Measurements from ENCODE around the gene BTNL9. TPM values are rescaled to one million over a fixed set of nuclear protein-coding genes. Genes with fewer than 3 reads are reported as not detected.

BTNL9 gene
- total RNA-seq, 1 experiment from 2014 or later: 0.96 TPM

GRCh38 chr5:181053488-181054121 lies 13.5 kb downstream of the BTNL9 start:
- Histone ChIP-seq H3K18ac (ENCODE audit: insufficient read length, low read depth, low read length) (no peak overlapping the region), H2AK5ac (ENCODE audit: insufficient read length, low read length) (no peak overlapping the region), H4K5ac (ENCODE audit: insufficient read length, low read depth, low read length) (no peak overlapping the region), H3K4ac (ENCODE audit: low read depth, low read length) (no peak overlapping the region), H2AFZ (ENCODE audit: low read length) (no peak overlapping the region), H2BK20ac (ENCODE audit: low read depth, low read length, poor library complexity, severe bottlenecking) (no peak overlapping the region), H3K9me3 (ENCODE audit: control insufficient read depth, low read depth, low read length) (no peaks in the 10 kb centered on the region), H3K27me3 (ENCODE audit: insufficient read depth, low read length) (peaks cover 53% of the 10 kb centered on the region), H4K20me1 (ENCODE audit: control insufficient read depth, insufficient read depth, insufficient read length) (no peaks in the 10 kb centered on the region), H3K4me2 (ENCODE audit: insufficient read depth, insufficient read length, low read length) (peak overlapping the region; percentile 91), H3K23ac (ENCODE audit: insufficient read length, low read depth, low read length) (no peak overlapping the region), H3K23me2 (ENCODE audit: insufficient read length, low read depth, low read length, poor library complexity, severe bottlenecking) (peaks cover 14% of the 10 kb centered on the region), H4K8ac (replicated peaks; ENCODE audit: insufficient read length, low read depth, low read length) (no peak overlapping the region), H3T11ph (ENCODE audit: low read length) (no peak overlapping the region), H4K91ac (ENCODE audit: insufficient read length, low read depth, low read length) (no peak overlapping the region), H3K56ac (ENCODE audit: insufficient read length, low read depth, low read length) (no peak overlapping the region), H3K27ac (ENCODE audit: insufficient read length, low read depth, low read length) (no peak overlapping the region), H3K9ac (ENCODE audit: extremely low read depth, insufficient read length, low read length) (no peak overlapping the region), H3K14ac (ENCODE audit: insufficient read depth, low read length) (no peak overlapping the region), H3K79me1 (ENCODE audit: insufficient read depth, low read depth, low read length, poor library complexity, severe bottlenecking) (no peaks in the 10 kb centered on the region), H2BK120ac (ENCODE audit: low read depth, low read length, poor library complexity, severe bottlenecking) (no peak overlapping the region), H3K79me2 (ENCODE audit: insufficient read depth, low read length) (no peaks in the 10 kb centered on the region), H3K4me1 (ENCODE audit: insufficient read depth, low read length) (no peaks in the 10 kb centered on the region), H2BK15ac (ENCODE audit: low read depth, low read length) (no peak overlapping the region), H2BK12ac (ENCODE audit: insufficient read length, low read depth, low read length) (no peak overlapping the region), H2BK5ac (ENCODE audit: insufficient read length, low read length) (no peak overlapping the region)
- peak; percentile 53 for DNase-seq
- Mint-ChIP-seq H3K4me3 (peak overlapping the region; percentile 73 to 91), H3K9me3 (peaks cover 5 to 8% of the 10 kb centered on the region in 2 experiments; a peak in 4 of 5 replicates), H3K4me1 (peaks cover 21 to 24% of the 10 kb centered on the region in 2 experiments), H3K27ac (no peak overlapping the region), H3K36me3 (ENCODE audit: insufficient read depth in 1 of 3, low read depth in 3 of 3) (peaks cover 0 to 1% (median 0%) of the 10 kb centered on the region in 3 experiments; a peak in 1 of 7 replicates), H3K27me3 (ENCODE audit: low read depth) (peaks cover 92% of the 10 kb centered on the region)
- no CpG with 5 or more reads among the region's 45 CpGs for WGBS (ENCODE audit: extremely low coverage, insufficient read length, low lambda C conversion rate)
- no peak for TF ChIP-seq CTCF (conservative IDR thresholded peaks at IDR 0.05)
